PFSK-1 (cell line): Measurements from ENCODE around the gene SRRM1.

Experiments
- TAF1 ChIP-seq: IDR thresholded peaks from 2 replicates; pipeline ENCODE4 v1.6.1; 2012; ENCODE audit warnings: low read length, control low read depth, borderline replicate concordance; ENCODE audit not compliant: insufficient read depth
- TF ChIP-seq, protein P1 (sequence below), 2 experiments: IDR thresholded peaks; 2 replicates each; pipeline versions ENCODE4 v1.6.1 to v1.8.0; 2011 to 2012; ENCODE audit warnings: low read depth in 2 of 2, low read length in 2 of 2, control low read depth in 1 of 2, inconsistent platforms in 1 of 2, mild to moderate bottlenecking in 1 of 2, moderate library complexity in 1 of 2; ENCODE audit not compliant: insufficient read depth in 1 of 2

GRCh38 chr1:24656046-24656445 lies 12.9 kb downstream of the SRRM1 start:
- TF ChIP-seq, protein P1, sequence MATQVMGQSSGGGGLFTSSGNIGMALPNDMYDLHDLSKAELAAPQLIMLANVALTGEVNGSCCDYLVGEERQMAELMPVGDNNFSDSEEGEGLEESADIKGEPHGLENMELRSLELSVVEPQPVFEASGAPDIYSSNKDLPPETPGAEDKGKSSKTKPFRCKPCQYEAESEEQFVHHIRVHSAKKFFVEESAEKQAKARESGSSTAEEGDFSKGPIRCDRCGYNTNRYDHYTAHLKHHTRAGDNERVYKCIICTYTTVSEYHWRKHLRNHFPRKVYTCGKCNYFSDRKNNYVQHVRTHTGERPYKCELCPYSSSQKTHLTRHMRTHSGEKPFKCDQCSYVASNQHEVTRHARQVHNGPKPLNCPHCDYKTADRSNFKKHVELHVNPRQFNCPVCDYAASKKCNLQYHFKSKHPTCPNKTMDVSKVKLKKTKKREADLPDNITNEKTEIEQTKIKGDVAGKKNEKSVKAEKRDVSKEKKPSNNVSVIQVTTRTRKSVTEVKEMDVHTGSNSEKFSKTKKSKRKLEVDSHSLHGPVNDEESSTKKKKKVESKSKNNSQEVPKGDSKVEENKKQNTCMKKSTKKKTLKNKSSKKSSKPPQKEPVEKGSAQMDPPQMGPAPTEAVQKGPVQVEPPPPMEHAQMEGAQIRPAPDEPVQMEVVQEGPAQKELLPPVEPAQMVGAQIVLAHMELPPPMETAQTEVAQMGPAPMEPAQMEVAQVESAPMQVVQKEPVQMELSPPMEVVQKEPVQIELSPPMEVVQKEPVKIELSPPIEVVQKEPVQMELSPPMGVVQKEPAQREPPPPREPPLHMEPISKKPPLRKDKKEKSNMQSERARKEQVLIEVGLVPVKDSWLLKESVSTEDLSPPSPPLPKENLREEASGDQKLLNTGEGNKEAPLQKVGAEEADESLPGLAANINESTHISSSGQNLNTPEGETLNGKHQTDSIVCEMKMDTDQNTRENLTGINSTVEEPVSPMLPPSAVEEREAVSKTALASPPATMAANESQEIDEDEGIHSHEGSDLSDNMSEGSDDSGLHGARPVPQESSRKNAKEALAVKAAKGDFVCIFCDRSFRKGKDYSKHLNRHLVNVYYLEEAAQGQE (IDR thresholded peaks at IDR 0.05; ENCODE audit: insufficient read depth in 1 of 2, low read depth in 2 of 2, low read length in 2 of 2) = no peak
- TF ChIP-seq TAF1 = no peak
